IPS-18c (cell line): ENCODE data around the gene KNTC1.
"Not testable (repeated sequence)": the region's sequence is repeated elsewhere in the genome, so short reads cannot be mapped to it uniquely, and the experiment has no call there.

Source experiments
- H3K4me3 ChIP-seq: 2 replicates; pipeline ENCODE4 v1.7.0; 2013; ENCODE audit warnings: low read depth, mild to moderate bottlenecking, low read length, moderate library complexity; ENCODE audit not compliant: insufficient read depth
- H3K9me3 ChIP-seq: one replicate; pipeline ENCODE4 v1.6.1; 2013; ENCODE audit warnings: mild to moderate bottlenecking, low read length, moderate library complexity; ENCODE audit not compliant: control insufficient read depth, insufficient read depth

The KNTC1 gene

GRCh38 chr12:122503147-122503751 is 23.8 kb upstream of the KNTC1 start:
- H3K4me3 ChIP-seq = no peak overlapping the region

GRCh38 chr12:122503783-122504590 is 23.1 kb upstream of the KNTC1 start:
- Histone ChIP-seq H3K9me3 (no peaks in the 10 kb centered on the region), H3K4me3 (no peak overlapping the region)

More at GRCh38 chr12:122503147-122503751, 23.8 kb upstream of the KNTC1 start:
- H3K9me3 ChIP-seq = no peaks in the 10 kb centered on the region

GRCh38 chr12:122505419-122506051 is 21.5 kb upstream of the KNTC1 start:
- H3K4me3 ChIP-seq = no peak overlapping the region

GRCh38 chr12:122506393-122506938 is 20.6 kb upstream of the KNTC1 start:
- no peak overlapping the region for H3K4me3 ChIP-seq
- no peaks in the 10 kb centered on the region for H3K9me3 ChIP-seq

More at GRCh38 chr12:122505419-122506051, 21.5 kb upstream of the KNTC1 start:
- H3K9me3 ChIP-seq = no peaks in the 10 kb centered on the region

GRCh38 chr12:122508163-122508562 is 18.9 kb upstream of the KNTC1 start:
- H3K9me3 ChIP-seq = no peaks in the 10 kb centered on the region
- no peak overlapping the region for H3K4me3 ChIP-seq

GRCh38 chr12:122513028-122513427 is 14.0 kb upstream of the KNTC1 start:
- not testable (repeated sequence) for H3K9me3 ChIP-seq, H3K4me3 ChIP-seq

- Histone ChIP-seq H3K9me3 (no peaks in the 10 kb centered on the region), H3K4me3 (no peak overlapping the region)
These were observed 13.4 kb upstream of the KNTC1 start for GRCh38 chr12:122513660-122514059.

- H3K9me3 ChIP-seq = no peaks in the 10 kb centered on the region
- no peak overlapping the region for H3K4me3 ChIP-seq
These were observed 11.8 kb upstream of the KNTC1 start for GRCh38 chr12:122515275-122515674.

- no peak overlapping the region for H3K4me3 ChIP-seq
These were observed 10.3 kb upstream of the KNTC1 start for GRCh38 chr12:122516544-122517361.

GRCh38 chr12:122517877-122518276 is 9.2 kb upstream of the KNTC1 start:
- no peaks in the 10 kb centered on the region for H3K9me3 ChIP-seq
- H3K4me3 ChIP-seq = no peak overlapping the region

More at GRCh38 chr12:122516544-122517361, 10.3 kb upstream of the KNTC1 start:
- no peaks in the 10 kb centered on the region for H3K9me3 ChIP-seq

GRCh38 chr12:122518908-122519307 is 8.1 kb upstream of the KNTC1 start:
- Histone ChIP-seq H3K9me3 (no peaks in the 10 kb centered on the region), H3K4me3 (no peak overlapping the region)

GRCh38 chr12:122519418-122519817 is 7.6 kb upstream of the KNTC1 start:
- H3K4me3 ChIP-seq = no peak overlapping the region
- H3K9me3 ChIP-seq = no peaks in the 10 kb centered on the region

- Histone ChIP-seq H3K9me3 (no peaks in the 10 kb centered on the region), H3K4me3 (no peak overlapping the region)
These were observed 6.4 kb upstream of the KNTC1 start for GRCh38 chr12:122520676-122521075.

- no peaks in the 10 kb centered on the region for H3K9me3 ChIP-seq
- no peak overlapping the region for H3K4me3 ChIP-seq
These were observed 3.8 kb upstream of the KNTC1 start for GRCh38 chr12:122523280-122523679.

- Histone ChIP-seq H3K9me3 (no peaks in the 10 kb centered on the region), H3K4me3 (0 out of 2 replicates have a peak overlapping the region, but pooled peaks have one; percentile 17)
These were observed 3.0 kb upstream of the KNTC1 start for GRCh38 chr12:122523846-122524718.

GRCh38 chr12:122527478-122527944 is 462 bp downstream of the KNTC1 start:
- Histone ChIP-seq H3K9me3 (no peaks in the 10 kb centered on the region), H3K4me3 (peak overlapping the region; percentile 91)
